Skin epidermis (tissue), 12 donors: ENCODE results near the gene NHLRC4.

Experiments
- H3K27ac ChIP-seq, 21 experiments: fragments of 200-600 bp; sonication (generic) in 11 of 21; one replicate each; pipeline ENCODE4 v1.5.0; 2020; ENCODE audit warnings: mild to moderate bottlenecking in 3 of 21, inconsistent platforms in 2 of 21, moderate library complexity in 2 of 21
- H3K4me3 ChIP-seq, 7 experiments: fragments of 200-600 bp; sonication (generic) in 2 of 7; one replicate each; pipeline ENCODE4 v1.5.0; 2020; ENCODE audit warnings: inconsistent platforms in 2 of 7, mild to moderate bottlenecking in 2 of 7, moderate library complexity in 1 of 7

Gene NHLRC4

DNA sequence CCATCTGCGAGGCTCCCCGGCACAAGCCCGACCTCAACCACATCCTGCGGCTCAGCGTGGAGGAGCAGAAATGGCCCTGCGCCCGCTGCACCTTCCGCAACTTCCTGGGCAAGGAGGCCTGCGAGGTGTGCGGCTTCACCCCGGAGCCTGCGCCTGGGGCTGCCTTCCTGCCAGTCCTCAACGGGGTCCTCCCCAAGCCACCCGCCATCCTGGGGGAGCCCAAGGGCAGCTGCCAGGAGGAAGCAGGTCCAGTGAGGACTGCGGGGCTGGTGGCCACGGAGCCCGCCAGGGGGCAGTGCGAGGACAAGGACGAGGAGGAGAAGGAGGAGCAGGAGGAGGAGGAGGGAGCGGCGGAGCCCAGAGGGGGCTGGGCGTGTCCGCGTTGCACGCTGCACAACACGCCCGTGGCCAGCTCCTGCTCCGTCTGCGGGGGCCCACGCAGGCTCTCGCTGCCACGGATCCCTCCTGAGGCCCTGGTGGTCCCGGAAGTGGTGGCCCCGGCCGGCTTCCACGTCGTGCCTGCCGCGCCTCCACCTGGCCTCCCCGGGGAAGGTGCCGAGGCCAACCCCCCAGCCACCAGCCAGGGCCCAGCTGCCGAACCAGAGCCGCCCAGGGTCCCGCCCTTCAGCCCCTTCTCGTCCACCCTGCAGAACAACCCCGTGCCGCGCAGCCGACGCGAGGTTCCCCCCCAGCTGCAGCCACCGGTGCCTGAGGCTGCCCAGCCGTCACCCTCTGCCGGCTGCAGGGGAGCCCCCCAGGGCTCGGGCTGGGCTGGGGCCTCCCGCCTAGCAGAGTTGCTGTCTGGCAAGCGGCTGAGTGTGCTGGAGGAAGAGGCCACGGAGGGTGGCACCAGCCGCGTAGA is 19.7 kb upstream of the NHLRC4 start:
- Histone ChIP-seq H3K4me3 (peak overlapping the region in 1 of 7 experiments; percentile 5), H3K27ac (peak overlapping the region in 2 of 21 experiments; percentile 17 to 50)

DNA sequence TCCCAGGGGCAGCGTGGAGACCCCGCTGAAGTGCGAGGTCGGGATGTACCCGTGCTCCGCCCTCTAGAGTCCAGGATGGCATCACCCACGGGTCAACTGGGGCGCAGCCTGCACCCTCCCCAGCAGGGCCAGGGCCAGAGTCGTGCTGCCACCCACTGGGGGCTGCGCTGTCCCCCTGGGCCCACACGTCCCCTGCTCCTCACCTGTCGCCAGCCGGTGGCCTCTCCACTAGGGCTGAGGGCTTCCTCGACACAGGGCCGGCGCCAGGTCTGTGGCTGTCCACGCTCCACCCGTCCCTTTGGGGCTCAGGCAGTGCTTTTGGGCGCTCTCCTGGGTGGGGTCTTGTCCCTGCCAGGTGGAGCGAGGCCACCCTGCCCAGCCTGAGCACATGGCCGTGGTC is 18.2 kb upstream of the NHLRC4 start:
- Histone ChIP-seq H3K27ac (no peak overlapping the region), H3K4me3 (no peak overlapping the region)

DNA sequence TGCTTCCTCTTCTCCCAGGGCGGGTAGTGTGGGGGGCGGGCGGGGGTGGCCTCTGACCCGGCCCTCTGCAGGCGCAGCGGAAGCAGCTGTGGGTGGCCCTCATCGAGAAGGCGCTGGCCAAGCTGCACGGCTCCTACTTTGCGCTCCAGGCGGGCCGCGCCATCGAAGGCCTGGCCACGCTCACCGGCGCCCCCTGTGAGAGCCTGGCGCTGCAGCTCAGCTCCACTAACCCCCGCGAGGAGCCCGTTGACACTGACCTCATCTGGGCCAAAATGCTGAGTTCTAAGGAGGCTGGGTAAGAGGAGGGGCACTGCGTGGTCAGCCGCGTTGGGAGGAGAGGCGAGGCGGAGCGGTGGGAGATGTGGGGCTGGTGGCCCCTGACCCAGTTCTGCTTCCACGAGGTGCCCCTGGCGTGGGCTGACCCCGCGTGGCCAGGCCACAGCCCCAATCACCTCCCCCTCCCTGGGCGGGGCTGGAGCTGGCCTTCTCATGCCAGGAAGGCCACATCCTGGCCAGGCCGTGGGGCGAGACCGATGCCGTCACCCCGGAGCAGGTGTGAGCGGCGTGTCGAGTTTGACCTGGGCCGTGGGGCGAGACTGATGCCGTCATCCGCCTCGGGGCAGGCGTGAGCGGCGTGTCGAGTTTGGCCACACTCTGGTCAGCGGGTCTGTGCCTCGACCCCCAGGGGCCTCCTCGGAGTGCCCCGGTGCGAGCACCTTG is 17.1 kb upstream of the NHLRC4 start:
- H3K4me3 ChIP-seq = no peak overlapping the region

DNA sequence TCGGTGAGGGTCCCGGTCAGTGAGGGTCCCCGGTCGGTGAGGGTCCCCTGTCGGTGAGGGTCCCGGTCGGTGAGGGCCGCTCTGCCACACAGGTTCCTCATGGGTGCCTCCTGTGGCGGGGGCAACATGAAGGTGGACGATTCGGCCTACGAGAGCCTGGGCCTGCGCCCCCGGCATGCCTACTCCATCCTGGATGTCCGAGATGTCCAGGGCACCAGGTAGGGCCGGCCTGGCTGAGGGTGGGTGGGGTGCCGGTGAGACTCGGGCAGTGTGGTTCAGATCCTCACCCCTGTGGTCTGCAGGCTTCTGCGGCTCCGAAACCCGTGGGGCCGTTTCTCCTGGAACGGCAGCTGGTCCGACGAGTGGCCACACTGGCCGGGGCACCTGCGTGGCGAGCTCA is 15.6 kb upstream of the NHLRC4 start:
- H3K4me3 ChIP-seq = no peak overlapping the region
- no peak overlapping the region for H3K27ac ChIP-seq

More for the DNA sequence above, 17.1 kb upstream of the NHLRC4 start:
- no peak overlapping the region for H3K27ac ChIP-seq

DNA sequence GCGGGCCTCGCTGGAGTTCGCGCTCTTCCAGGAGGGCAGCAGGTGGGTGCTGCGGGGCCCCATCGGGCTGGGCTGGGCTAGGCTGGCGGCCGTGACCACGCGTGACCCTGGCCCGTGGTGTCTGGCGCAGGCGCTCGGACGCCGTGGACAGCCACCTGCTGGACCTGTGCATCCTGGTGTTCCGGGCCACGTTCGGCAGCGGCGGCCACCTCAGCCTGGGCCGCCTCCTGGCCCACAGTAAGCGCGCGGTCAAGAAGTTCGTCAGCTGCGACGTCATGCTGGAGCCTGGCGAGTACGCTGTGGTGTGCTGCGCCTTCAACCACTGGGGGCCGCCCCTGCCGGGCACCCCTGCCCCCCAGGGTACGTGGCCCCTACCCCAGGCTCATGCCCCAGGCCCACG is 14.6 kb upstream of the NHLRC4 start:
- Histone ChIP-seq H3K27ac (no peak overlapping the region), H3K4me3 (no peak overlapping the region)

GRCh38 chr16:553601-554296 is 13.1 kb upstream of the NHLRC4 start:
- Histone ChIP-seq H3K27ac (peak overlapping the region in 1 of 21 experiments; percentile 46), H3K4me3 (no peak overlapping the region)

DNA sequence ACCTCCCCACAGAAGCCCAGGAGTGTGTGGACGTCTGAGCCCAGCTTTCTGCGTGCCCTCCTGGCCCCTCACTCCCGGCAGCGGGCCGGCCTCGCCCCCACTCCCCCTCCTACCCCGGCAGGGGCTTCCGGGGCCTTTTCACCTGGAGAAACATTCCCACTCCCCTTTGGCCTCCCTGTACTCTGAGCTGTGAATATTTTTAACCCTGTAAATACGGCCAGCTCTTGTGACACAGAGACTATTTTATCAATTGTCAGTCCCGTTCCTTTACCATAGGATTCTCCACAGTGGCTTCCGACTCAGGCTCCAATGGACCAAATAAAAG is 12.5 kb upstream of the NHLRC4 start:
- Histone ChIP-seq H3K4me3 (no peak overlapping the region), H3K27ac (peak overlapping the region in 5 of 21 experiments; percentile 1 to 46 (median 32))

GRCh38 chr16:554640-555365 is 12.0 kb upstream of the NHLRC4 start:
- H3K4me3 ChIP-seq = peak overlapping the region in 5 of 7 experiments; percentile 4 to 23 (median 12)
- peak overlapping the region in 11 of 21 experiments; percentile 1 to 50 (median 18) for H3K27ac ChIP-seq

DNA sequence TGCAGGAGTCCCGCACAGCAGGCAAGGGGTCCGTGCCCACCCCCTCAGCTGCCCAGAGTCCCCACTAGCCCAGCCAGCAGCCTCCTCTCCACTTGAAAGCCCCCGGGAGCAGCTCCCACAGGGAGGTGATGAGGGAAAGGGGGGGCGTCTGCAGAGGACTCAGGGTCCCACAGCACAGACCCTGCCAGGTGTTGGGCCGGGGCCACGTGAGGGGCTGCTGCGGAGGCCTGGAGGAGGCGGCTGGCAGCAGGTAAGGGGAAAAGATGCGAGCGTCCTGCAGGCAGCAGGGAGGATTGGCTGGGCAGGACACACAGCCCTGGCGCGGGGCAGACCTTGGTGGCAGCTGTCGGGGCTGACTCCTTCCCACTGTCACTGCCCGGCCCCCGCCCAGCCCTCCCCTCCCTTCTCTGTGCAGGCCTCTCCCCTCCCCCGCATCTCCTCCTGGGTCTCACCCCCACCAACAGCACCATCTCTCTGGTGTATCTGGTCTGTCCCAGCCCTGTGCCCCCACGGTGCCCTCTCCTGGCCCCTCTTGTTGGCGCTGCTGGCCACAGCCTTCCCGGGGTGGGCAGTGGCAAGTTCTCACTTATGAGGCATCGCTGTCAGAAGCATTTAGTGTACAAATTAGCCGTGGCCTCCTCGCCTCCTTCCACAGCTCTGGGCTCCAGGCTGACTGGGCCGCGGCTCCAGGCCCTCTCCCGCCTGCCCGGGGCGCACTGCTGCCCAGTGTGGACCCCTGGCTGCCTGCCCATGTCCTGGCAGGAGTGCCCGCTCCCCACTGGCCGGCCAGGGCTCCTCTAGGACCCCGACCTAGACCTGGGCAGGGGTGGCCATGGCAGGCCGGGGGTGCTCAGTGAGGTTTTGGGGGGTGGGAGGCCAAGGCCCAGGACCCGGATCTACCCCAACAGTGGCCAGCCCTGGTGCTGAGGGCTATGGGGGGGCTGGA is 11.0 kb upstream of the NHLRC4 start:
- H3K4me3 ChIP-seq = no peak overlapping the region

GRCh38 chr16:556474-557173 is 10.2 kb upstream of the NHLRC4 start:
- H3K27ac ChIP-seq = no peak overlapping the region
- no peak overlapping the region for H3K4me3 ChIP-seq

More for the DNA sequence above, 11.0 kb upstream of the NHLRC4 start:
- peak overlapping the region in 3 of 21 experiments; percentile 13 to 25 (median 18) for H3K27ac ChIP-seq

GRCh38 chr16:557463-558297 is 9.1 kb upstream of the NHLRC4 start:
- H3K27ac ChIP-seq = no peak overlapping the region
- H3K4me3 ChIP-seq = no peak overlapping the region

GRCh38 chr16:558298-559020 is 8.3 kb upstream of the NHLRC4 start:
- H3K27ac ChIP-seq = no peak overlapping the region

GRCh38 chr16:559021-559380 is 7.8 kb upstream of the NHLRC4 start:
- Histone ChIP-seq H3K27ac (no peak overlapping the region), H3K4me3 (no peak overlapping the region)

More at GRCh38 chr16:558298-559020, 8.3 kb upstream of the NHLRC4 start:
- H3K4me3 ChIP-seq = no peak overlapping the region

DNA sequence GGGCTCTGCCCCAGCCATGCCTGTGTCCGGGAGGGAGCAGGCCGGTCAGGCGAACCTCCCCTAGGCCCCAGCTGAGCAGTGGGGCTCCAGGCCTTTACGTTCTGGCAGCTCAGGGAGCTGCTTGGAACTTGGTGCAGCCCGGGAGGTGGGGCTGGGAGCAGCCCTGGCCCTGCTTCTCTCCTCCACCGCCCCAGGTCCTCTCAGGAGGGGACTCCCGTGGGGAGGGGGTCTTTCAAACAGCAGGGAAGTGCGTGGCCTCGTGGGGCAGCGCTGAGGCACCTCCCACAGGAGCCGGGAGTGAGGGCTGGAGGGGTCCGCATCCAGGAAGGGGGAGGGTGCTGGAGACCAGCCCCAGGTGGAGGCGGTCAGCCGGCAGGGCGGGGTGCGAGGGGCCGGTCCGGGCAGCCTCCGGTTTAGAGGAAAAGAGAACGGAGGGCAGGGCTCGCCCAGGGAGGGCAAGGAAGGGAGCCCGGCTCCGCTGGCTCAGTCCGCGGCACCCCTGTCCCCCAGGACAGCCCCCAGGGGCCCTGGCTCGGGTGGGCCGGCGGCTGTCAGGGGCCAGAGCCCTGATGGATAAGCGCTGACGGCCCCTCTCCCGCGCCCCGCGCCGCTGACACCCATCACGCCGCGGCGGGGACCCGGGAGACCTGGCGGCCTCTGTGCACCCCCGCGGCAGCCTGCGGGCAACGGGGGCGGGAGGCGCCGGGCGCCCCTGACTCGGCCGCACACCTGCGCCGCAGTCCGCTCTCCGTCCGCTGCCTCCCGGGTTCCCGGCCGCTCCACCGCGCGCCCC is 7.2 kb upstream of the NHLRC4 start:
- no peak overlapping the region for H3K27ac ChIP-seq
- H3K4me3 ChIP-seq = no peak overlapping the region

GRCh38 chr16:560204-560700 is 6.6 kb upstream of the NHLRC4 start, which contains the start of gene PRR35:
TSS of gene PRR35 (plus strand) at chr16:560394. CDS start at chr16:563295, 2,901 bp downstream.
- Histone ChIP-seq H3K27ac (no peak within 1 kb of the TSS), H3K4me3 (no peak within 1 kb of the TSS)
